NCI-H69 (cell line): Measurements from ENCODE around the gene PRKCZ.

ENCODE experiments used
- DNase-seq: peaks from one replicate; lab custom pipeline; 2025; lab: John Stamatoyannopoulos, UW

The PRKCZ gene

DNA sequence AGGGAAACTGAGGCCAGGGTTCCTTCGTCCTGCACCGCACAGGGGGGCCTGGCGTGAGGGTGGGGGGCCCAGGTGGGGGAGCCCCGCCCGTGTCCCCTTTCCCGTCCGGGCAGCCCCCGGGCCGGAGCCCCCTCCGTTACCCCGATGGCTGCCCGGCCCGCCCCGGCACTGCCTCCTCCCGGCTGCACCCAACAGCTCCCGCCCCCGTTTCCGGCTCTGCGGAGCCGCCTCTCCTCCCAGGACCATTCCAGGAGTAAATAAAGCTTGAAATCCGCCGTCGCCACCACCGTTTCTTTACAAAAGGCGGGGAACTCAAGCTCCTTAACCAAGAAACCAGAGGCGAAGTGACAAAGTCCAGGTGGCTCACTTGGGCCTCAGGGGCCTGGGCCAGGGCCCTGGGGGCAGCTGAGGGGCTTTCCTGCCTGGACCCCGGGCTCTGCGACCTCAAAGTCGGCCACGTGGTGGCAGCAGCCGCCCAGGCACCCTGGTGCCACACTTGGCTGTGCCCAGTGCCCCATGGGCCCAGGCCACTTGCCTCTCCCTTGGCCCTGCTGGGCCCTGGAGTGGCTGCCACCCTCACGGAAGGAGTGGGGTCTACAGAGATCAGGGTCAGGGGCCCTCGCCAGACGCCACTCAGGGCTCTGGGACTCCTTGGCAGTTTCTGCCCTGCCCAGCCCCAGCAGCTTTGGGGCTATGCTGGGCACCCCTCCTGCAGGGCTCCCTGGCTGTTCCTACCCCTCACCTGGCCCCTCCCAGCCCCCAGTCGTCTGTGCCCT, 144.9 kb downstream of the PRKCZ start:
- DNase-seq = peak; percentile 83

DNA sequence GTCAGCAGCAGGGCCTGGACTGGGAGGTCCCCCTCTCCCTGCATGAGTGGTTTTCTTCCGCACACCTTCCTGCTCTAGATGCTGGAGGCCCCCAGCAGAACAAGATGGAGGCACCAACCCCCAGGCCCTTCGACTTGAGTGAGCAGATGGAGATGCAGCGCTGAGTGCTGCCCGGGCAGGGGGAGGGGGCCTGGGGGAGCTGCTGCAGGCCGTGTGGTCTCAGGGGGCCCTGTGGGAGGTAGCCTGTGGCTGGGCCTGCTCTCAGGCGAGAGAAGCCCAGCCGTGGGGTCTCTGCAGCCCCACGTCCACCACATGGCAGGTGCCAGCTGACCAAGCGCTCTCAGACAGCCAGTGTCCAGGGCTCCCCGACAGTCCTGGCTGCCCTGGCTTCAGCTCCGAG, 145.6 kb downstream of the PRKCZ start:
- no peak for DNase-seq

DNA sequence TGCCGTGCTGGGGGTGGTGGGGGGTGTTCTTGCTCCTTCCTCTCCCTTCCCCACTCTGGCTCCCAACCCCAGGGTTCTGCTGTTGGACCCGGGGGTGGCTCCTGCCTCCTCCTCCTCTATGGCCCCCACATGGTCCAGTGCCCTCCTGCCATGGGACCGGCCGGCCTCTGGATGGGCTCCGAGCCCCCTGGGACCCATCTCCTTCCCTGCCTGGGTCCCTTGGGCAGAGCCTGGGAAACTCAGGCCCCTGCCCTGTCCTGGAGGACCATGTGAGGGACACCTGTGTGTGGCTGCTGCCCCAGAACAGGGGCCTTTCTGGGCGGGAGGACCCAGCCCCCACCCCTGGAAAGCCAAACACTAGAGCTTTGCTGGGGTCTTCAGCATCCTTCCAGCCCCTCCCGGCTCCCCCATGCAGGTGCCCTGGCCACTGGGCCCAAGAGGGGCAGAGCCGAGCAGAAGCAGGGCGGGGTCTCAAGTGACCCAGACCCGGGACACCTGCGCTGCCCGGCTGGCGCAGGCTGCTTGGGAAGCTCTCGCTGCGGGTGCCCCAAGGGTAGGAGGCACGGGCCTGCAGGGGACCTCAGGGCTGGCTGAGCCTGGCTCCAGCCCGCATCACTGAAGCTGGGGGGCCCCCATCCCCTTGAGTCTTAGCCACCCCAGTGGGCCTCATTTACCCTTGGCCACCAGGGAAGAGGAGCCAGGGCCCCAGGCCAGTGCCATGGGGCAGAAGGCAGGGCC, 146.9 kb downstream of the PRKCZ start:
- DNase-seq = no peak

DNA sequence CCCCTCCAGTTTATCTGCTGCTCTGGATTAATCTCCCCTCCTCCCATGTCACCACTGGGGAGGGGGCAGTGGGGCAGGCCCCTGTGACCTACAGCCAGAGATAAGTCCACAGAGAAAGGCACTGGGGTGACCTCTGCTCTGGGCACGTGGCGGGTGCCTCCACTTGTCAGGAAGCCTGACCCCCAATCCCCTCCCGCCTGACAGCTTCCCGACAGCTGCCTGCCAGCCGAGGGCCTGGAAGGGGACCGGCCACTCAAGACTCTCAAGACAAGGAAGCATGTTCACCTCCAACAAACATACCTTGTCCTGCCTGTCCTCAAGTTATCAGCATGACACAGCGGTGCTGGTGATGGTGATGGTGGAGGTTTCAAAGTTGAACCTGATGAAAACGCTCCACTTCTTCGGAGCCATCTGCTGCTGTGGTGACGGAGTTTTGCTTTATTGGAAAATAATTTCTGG, 147.5 kb downstream of the PRKCZ start:
- DNase-seq = no peak

DNA sequence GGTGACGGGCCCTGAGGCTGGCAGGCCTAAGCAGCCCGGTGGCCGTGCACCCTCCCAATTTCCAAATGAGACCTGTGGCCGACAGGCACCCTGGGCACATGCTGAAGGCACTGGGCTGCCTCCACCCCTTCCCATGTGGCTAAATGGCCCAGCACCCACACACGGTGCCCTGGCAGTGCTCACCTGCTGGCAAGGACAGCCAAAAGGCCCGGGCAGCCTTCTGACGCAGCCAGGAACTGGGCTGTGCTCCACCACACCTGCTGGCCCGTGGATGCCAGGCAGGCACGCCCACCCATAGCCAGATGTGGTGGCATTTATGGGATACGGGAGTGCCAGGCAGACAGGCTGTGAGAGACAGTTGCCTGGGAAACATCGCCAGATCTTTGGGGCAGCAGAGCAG, 148.4 kb downstream of the PRKCZ start:
- DNase-seq = no peak

DNA sequence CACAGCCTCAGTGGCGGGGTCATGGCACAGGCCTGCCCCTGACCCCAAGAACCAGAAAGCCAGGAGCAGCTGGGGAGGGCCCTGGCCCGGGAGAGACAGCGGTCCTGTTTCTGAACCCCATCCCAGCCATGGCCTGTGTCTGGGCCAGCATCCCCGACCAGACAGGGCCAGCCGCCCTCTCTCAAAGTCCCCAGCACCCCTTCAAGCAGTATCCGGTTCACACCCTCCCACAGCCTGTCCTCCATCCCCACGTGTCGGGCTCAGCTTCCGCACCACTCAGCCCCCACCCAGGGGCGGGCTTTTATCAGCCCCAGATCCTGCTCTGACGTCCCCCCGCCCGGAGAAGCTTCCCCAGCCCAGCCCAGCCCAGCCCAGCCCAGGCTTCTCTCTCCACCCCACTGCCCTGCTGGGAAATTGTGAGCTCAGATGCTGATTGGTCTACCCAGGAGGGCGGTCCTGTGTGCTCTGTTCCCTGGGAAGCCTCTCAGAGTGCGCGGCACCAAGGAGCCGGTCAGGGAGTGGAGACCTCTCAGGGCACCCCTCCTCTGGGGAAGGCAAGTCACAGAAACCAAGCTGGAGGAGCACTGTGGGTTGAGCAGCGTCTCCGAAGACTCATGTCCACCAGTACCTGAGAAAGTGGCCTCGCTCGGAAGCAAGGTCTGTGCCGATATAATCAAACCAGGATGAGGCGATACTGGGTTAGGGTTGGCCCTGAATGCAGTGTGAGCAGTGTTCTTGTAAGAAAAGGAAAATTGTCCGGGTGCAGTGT, 149.0 kb downstream of the PRKCZ start:
- peak; percentile 86 for DNase-seq

DNA sequence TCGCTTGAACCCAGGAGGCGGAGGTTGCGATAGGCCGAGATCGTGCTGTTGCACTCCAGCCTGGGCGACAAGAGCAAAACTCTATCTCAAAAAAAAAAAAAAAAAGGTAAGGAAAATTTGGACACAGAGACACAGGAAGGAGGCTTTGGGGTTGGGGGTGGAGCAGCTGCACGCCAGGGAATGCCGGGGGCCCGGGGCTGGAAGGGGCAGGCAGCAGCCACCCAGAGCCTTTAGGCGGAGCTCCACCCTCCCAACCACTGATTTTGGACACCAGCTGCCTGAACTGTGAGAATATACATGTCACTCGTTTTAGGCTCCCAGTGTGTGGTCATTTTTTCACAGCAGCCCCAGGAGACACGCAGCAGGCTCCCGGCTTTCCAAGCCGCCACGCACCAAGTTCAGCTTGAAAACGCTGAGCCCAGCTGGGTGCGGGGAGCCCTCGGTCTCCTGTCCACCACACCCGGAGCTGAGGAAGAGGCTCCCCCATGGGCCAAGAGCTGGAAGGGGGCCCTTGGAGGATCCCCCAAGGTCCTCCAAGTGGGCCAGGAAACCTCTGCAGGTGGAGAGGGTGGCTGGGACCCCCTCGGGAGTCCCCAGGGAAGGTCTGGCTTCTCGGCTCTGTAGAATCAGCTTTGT, 150.2 kb downstream of the PRKCZ start:
- no peak for DNase-seq

DNA sequence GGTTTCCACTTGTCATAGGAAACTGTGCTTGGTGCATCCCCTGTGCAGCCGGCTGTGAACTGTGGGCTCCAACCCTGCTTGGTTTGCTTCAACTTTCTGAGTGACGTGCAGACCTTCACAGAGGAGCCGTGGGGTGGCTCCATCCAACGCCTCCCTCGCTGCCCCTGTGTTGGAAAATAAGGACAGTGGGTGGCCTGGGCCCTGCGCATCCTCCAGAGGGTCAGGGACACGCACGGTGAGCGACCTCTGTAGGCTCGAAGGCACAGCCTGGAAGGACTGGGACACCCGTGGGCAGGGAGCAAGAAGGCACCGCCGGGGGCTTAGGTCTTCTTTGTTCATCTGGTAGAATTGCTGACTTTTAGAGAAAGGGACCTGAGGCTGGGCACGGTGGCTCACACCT, 150.9 kb downstream of the PRKCZ start:
- no peak for DNase-seq

DNA sequence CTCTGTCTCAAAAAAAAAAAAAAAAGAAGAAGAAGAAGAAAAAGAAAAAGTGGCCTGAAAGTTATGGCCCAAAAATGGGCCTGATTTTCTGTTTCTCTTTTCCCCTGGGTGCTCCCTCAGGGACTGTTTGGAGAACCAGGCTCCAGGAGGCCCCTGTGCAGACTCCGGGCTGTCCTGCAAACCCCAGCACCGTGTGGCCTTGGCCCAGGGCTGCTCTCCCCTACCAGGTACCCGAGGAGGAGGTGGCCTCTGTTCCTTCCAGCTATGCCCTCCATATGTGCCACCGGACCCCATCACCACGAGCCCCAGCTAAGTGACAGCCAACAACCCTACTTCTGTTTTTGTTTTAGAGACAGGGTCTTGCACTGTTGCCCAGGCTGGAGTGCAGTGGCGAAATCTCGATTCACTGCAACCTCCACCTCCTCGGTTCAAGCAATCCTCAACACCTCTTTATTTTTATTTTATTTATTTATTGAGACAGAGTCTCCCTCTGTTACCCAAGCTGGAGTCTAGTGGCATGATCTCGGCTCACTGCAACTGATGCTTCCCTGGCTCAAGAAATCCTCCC, 151.9 kb downstream of the PRKCZ start:
- no peak for DNase-seq

DNA sequence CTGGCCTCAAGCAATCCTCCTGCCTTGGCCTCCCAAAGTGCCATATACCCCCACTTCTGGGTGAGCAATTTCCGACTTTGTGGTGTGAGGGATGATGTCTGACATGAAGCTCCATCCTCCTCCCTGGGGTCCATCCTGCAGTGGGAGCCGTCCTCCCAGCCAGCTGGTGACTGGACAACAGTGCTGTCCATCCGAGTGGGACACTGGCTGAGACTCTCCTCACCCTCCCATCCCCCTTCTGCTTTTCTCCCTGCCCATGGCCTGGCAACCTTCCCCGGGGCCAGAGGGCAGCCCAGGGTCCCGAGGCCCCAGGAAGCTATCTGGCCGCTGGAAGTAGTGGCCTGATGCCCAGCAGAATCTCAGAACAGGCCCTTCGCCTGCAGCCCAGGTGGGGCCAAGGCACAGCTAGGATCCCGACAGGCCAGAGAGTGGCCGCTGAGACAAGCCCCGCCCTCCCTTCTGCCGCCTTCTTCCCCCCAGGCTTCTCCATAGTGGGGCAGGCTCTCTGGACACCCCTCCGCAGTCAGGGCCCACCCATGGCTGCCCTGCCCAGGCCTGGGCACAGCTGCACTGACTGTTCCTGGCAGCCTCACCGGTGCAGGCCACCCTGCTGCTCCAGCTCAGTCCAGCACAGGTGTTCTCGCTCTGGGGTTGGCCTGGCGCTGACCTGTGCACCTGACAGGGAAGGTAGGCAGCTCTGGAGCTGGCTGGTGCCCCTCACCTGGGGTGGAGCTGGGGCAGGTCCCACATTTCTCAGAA, 152.8 kb downstream of the PRKCZ start:
- no peak for DNase-seq

DNA sequence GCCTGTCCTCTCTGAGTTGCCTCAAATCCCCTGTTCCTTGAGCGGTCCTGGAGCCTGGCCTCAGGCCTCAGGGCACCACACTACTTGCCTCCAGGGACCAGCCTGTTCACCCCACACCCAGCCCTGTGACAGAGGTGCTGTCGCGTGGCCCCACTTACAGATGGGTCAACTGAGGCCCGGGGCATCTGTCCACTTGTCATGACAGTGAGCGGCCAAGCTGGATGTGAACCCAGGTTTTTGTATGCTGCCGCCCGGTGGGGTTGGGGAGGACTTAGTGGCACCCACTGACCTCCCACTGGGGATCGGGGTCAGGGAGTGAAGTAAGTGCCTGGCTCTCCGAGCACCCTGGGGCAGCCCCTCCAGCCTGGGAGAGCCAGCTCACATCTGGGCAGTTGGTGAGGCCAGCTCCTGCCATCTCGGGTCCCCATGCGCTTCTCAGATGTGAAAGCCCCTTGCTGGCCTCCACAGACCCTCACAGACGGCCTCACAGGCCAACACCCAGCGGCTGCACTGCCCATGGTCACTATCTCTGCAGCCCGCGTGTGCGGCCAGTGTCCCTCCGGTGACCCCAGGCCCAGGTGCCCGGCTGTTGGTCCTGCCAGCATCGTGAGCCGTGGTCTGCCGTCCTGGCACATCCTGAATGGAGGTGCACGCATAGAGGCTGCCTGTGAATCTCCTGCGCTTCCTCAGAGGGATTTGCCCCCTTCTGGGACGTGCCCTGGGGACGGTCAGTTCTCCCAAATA, 153.6 kb downstream of the PRKCZ start:
- no peak for DNase-seq

DNA sequence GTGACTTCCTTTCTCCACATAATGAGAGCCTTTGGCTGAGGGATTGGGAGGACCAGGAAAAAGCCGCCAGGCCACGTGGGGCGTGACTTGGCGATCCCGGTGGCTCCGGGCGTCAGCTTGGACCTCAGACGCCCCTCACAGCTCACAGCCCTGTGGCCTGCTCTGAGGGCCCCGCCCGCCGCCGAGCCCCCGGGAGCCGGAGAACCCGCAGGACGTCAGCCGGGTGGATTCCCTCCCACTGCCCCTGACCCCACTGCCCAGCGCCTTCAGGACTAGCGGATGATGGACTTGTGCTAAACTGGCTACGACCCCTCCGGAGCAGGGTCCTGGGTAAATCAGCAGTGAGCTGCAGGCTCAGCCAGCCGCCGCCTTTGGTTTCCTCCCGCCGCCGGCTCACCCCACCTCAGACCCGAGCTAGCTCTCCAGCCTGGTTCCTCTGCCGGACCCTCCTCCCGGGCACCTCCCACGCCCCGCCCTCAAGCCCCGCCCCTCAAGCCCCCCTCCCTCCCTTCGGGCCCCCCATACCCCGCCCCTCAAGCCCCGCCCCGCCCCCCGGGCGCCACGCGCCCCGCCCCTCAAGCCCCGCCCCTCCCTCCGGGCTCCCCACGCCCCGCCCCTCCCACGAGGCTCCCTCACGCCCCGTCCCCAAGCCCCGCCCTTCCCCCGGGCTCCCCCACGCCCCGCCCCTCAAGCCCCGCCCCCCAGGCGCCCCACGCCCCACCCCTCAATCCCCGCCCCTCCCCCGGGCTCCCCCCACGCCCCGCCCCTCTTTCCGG, 154.4 kb downstream of the PRKCZ start:
- peak; percentile 84 for DNase-seq

DNA sequence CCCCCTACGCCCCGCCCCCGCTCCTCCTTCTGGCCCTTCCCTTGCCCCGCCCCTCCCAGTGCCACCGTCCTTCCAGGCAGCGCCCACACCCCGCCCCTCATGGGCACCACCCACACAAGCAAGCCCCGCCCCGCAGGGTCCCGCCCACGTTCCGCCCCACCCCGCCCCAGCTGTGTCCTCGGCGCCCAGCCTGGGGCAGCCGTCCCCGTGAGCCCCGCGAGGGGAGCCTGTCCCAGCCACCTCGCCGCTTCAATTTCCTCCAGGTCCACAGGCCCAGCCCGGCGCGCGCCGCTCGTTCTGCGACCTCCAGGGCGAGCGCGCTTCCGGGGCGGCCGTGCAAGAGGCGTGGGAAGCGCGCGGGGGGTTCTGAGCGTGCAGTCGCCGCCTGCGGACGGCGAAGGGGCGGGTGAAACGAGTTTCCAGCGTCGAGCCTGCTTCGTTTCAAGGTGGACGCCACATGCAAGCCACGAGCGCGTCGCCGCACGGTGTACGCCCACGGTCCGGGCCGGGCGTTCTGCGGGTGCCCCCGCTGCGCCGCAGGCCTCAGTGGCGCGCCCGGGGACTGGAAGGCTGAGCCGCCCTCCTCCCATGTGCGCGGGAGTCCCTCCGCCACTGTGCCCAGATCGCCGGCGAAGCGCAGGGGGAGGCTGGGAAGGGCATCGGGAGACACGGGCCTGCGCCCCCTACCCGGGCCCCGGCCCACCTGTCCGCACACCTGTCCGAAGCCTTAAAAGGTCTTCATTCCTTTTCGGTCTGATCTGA, 155.2 kb downstream of the PRKCZ start:
- peak; percentile 90 for DNase-seq

DNA sequence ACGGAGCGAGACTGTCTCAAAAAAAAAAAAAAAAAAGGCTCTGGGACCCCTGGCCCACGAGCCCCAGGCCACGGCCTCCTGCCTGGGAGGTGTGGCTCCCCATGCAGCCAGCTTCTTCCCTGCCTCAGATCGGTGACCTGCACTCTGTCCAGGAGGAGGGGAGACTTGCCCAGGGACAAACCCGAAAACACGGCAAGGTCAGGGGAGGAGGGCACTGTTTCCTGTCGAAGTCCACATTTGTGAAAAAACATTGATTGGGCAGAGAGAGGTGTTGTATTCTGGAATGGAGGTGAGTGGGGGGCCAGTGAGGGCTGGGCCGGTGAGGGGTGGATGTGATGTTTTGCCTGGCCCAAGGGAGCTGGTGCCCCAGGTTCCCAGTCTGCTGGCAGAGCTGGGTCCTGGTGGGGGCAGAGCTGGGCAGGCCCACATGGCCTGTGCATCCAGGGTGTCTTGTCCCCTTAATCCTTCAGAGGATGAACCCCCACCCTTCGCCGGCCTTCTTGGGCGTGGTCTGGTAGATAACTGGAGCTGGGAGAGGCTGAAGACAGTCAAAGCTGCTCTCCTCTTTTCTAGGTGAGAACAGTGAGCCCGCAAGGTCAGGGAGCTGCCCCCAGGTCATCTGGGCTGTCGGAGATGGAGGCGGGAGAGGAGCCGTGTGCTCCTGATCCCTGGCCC, 156.7 kb downstream of the PRKCZ start:
- no peak for DNase-seq

DNA sequence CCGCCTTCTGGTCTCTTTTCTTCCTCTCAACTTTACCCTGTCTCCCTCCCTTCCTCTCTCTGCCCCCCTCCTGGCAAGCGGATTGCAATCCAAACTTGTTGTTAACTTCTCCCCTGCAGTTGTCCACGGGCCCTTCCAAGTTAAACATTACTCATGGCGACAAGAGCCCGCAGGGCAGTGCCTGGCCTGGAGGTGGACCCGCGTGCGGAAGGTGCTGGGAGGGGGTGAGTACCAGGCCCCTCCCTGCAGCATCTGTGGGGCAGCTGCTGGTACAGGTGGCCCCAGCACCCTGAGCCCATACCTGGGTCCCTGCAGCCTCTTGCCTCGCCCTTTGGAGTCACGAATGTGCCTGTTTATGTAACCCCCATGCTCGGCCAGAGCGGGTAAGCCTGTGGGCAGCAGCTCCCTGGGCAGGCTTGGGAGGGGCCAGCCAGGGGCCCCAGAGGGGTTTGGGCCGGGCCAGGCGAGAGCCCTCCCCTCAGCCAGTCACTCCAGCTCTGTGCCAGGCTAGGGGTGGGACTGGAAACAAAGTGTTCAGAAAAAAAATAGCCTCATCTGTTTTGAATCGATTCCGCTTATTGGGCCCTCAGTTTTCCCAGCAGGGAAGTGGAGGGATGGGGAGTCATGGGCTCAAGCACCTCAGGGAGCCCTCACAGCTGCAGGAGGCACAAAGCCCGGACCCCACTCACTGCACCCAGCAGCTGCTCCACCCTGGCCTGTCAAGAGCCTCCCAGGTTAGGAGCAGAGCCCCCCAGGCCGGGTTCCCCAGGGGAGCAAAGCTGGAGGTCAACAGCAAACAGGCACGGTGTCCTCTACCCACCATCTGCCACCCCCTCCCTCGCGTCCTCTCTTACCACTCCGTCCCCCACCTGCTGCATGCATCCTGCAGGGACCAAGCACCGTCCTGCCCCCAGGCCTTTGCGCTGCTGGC, 158.4 kb downstream of the PRKCZ start:
- peak; percentile 42 for DNase-seq

DNA sequence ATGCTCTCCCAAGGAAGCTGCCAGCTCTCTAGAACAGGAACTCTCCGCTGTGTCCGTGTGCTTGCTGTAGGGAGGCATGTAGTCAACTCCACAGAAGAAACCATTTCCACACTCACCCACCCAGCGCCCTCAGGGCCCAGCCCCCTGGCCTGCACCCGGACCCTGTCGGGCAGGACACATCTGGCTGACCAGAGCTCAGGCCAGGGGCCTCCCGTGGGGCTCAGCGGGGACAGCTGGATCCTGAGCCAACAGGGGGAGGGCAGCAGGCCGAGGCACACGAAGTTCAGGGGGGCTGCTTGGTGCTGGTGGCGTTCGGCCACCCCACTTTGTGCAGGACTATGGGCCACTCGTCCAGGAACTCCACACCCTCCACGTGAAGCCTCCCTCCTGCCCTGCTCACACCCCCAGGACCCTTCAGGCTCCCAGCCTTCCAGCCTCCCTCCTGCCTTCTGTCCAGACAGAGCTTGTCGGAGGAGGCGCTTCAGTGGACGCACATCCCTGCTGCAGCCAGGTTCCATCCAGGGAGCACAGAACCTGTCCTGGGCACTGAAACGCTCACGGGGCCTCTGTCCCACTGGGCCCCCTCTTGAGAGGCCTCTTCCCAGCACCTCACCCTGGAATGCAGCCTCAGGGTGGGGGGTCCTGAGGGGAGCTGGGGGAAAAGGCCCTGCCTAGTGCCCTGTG, 159.3 kb downstream of the PRKCZ start:
- DNase-seq = no peak
